Measurements from ENCODE around the gene DHRS13.
"Not testable (repeated sequence)": the region's sequence is repeated elsewhere in the genome, so short reads cannot be mapped to it uniquely, and the experiment has no call there.

DHRS13 gene

GRCh38 chr17:28901866-28902818, 737 bp downstream of the DHRS13 start:
- DNase-seq, result peak; percentile 41

- DNase-seq, result no peak
These were observed 1.7 kb downstream of the DHRS13 start for GRCh38 chr17:28900986-28901726.

GRCh38 chr17:28899212-28899815, 3.6 kb downstream of the DHRS13 start:
- DNase-seq, result no peak

GRCh38 chr17:28898527-28898955, 4.3 kb downstream of the DHRS13 start:
- no peak for DNase-seq

GRCh38 chr17:28897769-28898526, 4.9 kb downstream of the DHRS13 start:
- DNase-seq, result peak; percentile 12

GRCh38 chr17:28896884-28897768, 5.8 kb downstream of the DHRS13 start, which contains the start of gene FLOT2:
TSS of gene FLOT2 (minus strand) at chr17:28897733. CDS start at chr17:28897574, 159 bp downstream.
- DNase-seq, result peak; percentile 62

- DNase-seq, result no peak
These were observed 6.4 kb downstream of the DHRS13 start for GRCh38 chr17:28896491-28896883.

- no peak for DNase-seq
These were observed 7.0 kb downstream of the DHRS13 start for GRCh38 chr17:28895794-28896447.

GRCh38 chr17:28893248-28894183, 9.4 kb downstream of the DHRS13 start:
- DNase-seq, result not testable (repeated sequence)

- no peak for DNase-seq
These were observed 10.9 kb downstream of the DHRS13 start for GRCh38 chr17:28892024-28892423.

GRCh38 chr17:28891201-28891600, 11.7 kb downstream of the DHRS13 start:
- DNase-seq, result no peak

- no peak for DNase-seq
These were observed 12.9 kb downstream of the DHRS13 start for GRCh38 chr17:28889996-28890395.

GRCh38 chr17:28888832-28889231, 14.0 kb downstream of the DHRS13 start:
- no peak for DNase-seq

- no peak for DNase-seq
These were observed 14.9 kb downstream of the DHRS13 start for GRCh38 chr17:28887871-28888471.

GRCh38 chr17:28885951-28886350, 16.9 kb downstream of the DHRS13 start:
- DNase-seq, result no peak

GRCh38 chr17:28885363-28885762, 17.5 kb downstream of the DHRS13 start:
- no peak for DNase-seq

- no peak for DNase-seq
These were observed 18.7 kb downstream of the DHRS13 start for GRCh38 chr17:28883967-28884702.

- no peak for DNase-seq
These were observed 20.6 kb downstream of the DHRS13 start for GRCh38 chr17:28882154-28882895.
